GM12801 (cell line): Measurements from ENCODE around the gene DUSP10.

Experiments
- TF ChIP-seq, protein P1 (sequence below): IDR thresholded peaks from one replicate; pipeline ENCODE4 v1.5.1; 2011; ENCODE audit warnings: control low read depth; ENCODE audit not compliant: insufficient read length; ENCODE audit errors: extremely low read depth

DUSP10 gene

DNA sequence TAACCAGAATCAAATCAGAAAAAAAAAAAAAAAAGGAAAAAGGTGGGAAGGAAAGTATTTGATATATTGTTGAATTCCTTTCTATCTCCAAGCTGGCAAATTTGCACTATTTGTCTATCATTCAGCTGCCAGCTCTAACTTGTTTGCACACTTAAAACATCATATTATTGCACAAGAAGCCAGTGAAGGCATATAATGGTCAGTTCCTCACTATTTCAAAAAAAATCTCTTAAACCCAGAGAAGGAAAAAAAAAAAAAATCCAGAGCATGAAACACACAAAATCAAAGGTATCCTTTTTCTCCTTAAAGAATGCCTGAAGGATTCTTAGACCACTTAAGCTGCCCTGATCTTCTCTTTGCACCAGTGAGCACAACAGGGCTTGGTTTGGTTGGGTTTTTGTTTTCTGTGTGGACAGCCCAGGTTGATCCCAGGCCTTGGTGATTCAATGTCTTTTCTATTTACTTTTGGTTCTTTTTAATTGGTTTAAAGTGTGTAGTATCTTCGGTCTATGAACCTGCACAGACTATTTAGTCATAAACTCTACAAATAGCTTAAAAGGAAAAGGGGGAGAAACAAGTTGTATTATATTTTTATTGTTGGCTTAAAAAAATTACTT lies 40.2 kb downstream of the DUSP10 start:
- TF ChIP-seq, protein P1, sequence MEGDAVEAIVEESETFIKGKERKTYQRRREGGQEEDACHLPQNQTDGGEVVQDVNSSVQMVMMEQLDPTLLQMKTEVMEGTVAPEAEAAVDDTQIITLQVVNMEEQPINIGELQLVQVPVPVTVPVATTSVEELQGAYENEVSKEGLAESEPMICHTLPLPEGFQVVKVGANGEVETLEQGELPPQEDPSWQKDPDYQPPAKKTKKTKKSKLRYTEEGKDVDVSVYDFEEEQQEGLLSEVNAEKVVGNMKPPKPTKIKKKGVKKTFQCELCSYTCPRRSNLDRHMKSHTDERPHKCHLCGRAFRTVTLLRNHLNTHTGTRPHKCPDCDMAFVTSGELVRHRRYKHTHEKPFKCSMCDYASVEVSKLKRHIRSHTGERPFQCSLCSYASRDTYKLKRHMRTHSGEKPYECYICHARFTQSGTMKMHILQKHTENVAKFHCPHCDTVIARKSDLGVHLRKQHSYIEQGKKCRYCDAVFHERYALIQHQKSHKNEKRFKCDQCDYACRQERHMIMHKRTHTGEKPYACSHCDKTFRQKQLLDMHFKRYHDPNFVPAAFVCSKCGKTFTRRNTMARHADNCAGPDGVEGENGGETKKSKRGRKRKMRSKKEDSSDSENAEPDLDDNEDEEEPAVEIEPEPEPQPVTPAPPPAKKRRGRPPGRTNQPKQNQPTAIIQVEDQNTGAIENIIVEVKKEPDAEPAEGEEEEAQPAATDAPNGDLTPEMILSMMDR: no peak

DNA sequence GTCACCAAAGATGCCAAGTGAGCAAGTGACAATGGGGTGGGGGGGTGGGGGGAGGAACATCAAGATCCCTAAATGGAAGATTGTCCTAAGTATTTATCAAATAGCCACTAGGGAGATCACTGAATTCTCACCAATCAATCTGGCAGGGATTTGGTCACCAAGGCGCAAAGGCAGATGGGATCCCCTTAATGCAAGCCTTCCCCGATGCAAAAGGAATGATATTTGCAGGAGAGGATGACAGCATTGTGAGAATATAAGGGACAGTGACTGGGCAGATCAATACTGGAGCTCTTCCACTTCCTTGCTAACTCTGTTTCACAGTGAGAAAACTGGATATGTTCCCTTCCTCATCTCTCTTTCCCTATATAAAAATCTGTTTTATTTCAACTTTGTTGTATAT lies 40.9 kb downstream of the DUSP10 start:
- TF ChIP-seq, protein P1: no peak

DNA sequence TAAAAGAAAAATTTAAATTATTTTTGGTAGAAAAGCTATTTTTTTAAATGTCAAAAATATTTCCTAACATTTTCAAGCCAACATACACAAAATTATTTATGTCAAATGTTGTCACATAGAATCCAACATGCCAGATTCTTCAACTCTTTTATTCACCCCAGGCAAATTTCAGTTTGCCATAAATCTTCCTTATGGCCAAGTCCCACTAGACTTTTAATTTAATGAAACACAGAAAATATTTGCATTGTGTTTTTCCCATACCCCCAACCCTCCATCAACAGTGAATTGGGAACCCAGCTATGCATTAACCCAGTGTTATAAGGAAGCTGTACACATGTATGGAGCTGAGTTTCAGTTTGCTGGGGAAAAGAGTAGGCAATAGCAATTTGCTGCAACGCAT lies 41.4 kb downstream of the DUSP10 start:
- TF ChIP-seq, protein P1: no peak

DNA sequence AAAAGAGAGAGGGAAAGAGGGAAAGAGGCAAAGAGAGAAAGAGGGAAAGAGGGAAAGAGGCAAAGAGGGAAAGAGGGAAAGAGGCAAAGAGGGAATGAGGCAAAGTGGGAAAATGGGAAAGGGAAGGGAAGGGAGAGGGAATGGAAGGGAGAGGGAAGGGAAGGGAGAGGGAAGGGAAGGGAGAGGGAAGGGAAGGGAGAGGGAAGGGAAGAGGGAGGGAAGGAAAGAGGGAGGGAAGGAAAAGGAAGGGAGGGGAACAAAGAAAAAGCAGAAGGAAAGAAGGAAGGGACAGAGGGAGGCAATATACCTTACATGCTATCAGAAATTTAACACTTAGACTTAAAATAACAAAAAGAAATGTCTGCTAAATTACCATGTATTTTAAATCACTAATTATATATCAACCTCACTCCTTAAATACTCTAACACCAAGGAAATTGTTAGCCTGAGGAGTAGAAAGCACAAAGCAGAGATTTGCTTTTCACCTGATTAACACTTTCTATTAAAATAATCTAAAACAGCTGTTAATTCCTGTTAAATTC lies 41.8 kb downstream of the DUSP10 start:
- TF ChIP-seq, protein P1: no peak

DNA sequence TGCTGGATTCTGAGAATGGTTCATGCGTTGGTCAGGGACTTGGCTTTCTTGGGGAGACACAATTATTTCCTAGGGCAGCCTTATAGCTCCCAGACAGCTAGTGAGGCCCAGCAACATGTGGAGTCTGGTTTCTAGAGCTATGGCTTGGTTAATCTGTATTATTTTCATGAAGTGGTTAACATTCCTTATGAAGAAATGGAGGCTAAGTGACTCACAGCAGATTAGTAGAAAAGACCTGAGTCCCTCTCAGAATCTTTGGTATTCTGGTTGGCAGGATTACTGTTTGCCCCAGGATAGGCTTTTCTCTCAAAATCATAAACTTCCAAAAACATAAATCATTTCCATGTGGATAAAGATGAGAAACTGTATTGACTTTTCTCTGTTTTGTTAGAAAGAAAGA lies 42.3 kb downstream of the DUSP10 start:
- TF ChIP-seq, protein P1: no peak

DNA sequence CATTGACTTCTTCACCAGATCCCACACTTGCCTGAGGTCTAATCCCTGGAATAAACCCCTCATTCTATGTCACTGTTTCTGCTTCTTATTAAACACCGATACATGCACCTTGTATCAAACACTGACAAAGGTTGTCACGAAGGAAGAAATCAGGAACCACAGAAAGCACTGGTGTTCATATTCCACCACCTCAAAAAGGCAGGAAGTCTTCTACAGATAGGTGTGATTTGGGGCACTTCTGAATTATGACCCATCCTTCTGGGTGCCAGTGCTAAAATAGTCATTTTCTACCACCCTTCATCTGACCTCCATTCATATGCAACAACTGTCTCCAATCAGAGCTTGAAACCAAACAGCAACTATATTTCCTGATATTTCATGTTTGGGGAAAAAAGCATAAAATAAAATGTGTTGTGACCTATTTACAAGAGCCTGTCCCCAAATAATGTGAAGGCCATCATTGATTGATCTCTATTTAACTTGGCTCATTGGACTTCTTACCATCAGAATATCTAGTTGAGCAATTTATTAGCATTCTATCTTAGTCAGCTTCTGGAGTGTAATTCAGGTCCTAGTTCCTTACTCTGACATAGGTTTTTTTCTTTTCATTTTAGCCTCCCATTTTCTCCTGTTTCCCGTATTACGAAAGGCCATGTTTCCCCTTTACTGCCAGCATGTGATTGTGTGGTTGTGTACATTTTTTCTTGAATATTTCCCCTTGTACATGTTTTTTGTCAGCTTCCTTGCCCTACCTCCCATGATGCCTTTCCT lies 43.1 kb downstream of the DUSP10 start:
- TF ChIP-seq, protein P1: no peak

DNA sequence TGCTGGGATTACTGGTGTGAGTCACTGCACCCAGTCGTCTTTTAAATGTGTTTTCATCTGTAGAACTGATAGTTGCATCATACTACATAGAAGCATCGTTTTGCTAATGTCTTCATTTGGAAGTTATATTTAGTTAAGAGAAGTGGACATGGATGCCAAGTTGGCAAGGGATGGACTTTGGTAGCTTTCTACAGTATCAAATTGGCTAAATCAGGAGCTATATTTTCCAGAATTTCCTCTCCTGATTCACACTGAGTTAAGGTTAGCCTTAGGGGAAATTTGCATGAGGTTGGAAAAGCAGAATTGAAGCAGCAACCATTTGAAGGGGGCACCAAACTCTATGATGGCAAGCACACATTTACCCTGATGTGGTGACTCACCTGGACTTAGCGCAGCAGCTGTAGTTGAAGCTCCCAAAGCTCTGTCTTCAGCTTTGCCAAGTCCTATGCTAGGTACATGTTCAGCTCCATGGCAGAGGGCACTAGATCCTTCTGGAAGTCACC lies 43.9 kb downstream of the DUSP10 start:
- TF ChIP-seq, protein P1: no peak
